GM12891 (cell line): ENCODE measurements around the gene FOSL2.

Source experiments
- POLR2A ChIP-seq: IDR thresholded peaks from 2 replicates; pipeline ENCODE4 v1.6.1; 2011; ENCODE audit warnings: low read depth, low read length, control low read depth
- POLR2AphosphoS5 ChIP-seq: IDR thresholded peaks from 2 replicates; pipeline ENCODE4 v1.6.1; 2011; ENCODE audit warnings: low read depth, low read length, control low read depth
- SPI1 ChIP-seq: IDR thresholded peaks from 2 replicates; pipeline ENCODE4 v1.6.1; 2011; ENCODE audit warnings: low read depth, low read length, control low read depth
- TAF1 ChIP-seq: IDR thresholded peaks from 2 replicates; pipeline ENCODE4 v1.6.1; 2011; ENCODE audit warnings: low read depth, low read length, control low read depth

DNA sequence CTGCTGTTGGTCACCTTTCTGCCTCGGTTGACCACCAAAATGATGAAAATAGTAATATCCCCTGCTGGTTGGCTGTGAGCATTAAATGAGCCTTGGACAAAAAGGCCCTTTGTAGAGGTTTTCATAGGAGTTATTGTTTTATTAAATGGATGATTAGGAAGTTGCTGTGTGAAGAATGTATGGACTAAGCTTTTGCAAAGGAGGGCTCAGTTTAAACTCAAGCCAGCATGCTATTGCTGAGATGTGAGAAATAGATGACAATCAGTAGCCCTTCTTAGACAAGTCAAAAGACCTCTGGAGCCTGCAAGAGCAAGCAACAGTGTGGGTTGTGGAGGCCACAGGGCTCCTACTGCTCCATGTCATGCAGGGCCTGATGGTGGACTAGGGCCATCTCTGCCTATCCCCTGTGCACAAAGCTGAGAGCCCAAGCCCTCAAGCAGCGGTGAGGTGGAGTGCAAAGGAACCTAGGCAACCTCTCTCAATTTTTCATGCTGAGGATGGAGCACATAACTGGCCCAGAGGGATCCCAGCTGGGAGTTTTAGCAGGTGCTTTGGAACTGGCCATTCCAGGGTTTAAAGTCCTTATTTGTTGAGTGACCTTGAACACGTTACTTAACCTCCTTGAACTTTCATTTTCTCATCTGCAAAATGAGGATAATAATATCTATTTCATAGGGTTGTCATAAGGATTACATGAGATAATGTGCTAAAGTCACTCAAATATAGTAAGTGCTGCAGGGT, 37.1 kb downstream of the FOSL2 start:
- TF ChIP-seq POLR2A (no peak), TAF1 (no peak), POLR2AphosphoS5 (no peak), SPI1 (no peak)
